CD4-positive, alpha-beta memory T cell (primary cell): ENCODE data around the gene IL17B. TPM values are rescaled to one million over a fixed set of nuclear protein-coding genes. Genes with fewer than 3 reads are reported as not detected.

Experiments
- CTCF ChIA-PET: fragments of 350-600 bp; sonication (Branson Sonifier 250); formaldehyde crosslinking; loops from one replicate; lab custom pipeline; 2021; ENCODE audit warnings: inconsistent platforms; ENCODE audit not compliant: partially characterized antibody; lab: Charles Lee
- POLR2A ChIA-PET: fragments of 350-600 bp; sonication (Branson Sonifier 250); formaldehyde crosslinking; loops from one replicate; lab custom pipeline; 2021; ENCODE audit not compliant: partially characterized antibody; lab: Charles Lee
- DNase-seq, 5 donors: peaks; one replicate each; pipeline versions ENCODE4 v3.0.0 to v3.0.0-alpha.2; 2020 to 2022; ENCODE audit warnings: mixed read lengths in 1 of 5
- H3K27ac ChIP-seq: one replicate; pipeline ENCODE4 v1.7.0; 2013; ENCODE audit warnings: low read depth, low read length
- H3K27me3 ChIP-seq: 2 replicates; pipeline ENCODE4 v1.7.0; 2013; ENCODE audit warnings: mild to moderate bottlenecking, low read length, moderate library complexity; ENCODE audit not compliant: insufficient read depth
- H3K36me3 ChIP-seq: 2 replicates; pipeline ENCODE4 v1.7.0; 2013; ENCODE audit warnings: mild to moderate bottlenecking, low read length, moderate library complexity; ENCODE audit not compliant: insufficient read depth
- H3K4me1 ChIP-seq: 2 replicates; pipeline ENCODE4 v1.7.0; 2013; ENCODE audit warnings: mild to moderate bottlenecking, low read length, moderate library complexity; ENCODE audit not compliant: insufficient read depth
- H3K4me3 ChIP-seq, 2 donors: one replicate each; pipeline ENCODE4 v1.7.0; 2013; ENCODE audit warnings: low read length in 2 of 2, mild to moderate bottlenecking in 1 of 2
- H3K9me3 ChIP-seq, 2 donors: one replicate each; pipeline ENCODE4 v1.7.0; 2013; ENCODE audit warnings: low read length in 2 of 2, control low read depth in 1 of 2; ENCODE audit not compliant: control insufficient read depth in 1 of 2
- H3K27ac Mint-ChIP-seq, 7 donors: one replicate each; pipeline ENCODE4 v1.8.0; 2020 to 2021; ENCODE audit warnings: mixed read lengths in 7 of 7, mild to moderate bottlenecking in 6 of 7, inconsistent platforms in 3 of 7, moderate library complexity in 3 of 7
- H3K27me3 Mint-ChIP-seq, 2 donors: one replicate each; pipeline ENCODE4 v1.8.0; 2020 to 2021; ENCODE audit warnings: mixed read lengths in 2 of 2
- H3K36me3 Mint-ChIP-seq, 2 donors: one replicate each; pipeline ENCODE4 v1.8.0; 2020 to 2021; ENCODE audit warnings: mixed read lengths in 2 of 2, inconsistent platforms in 1 of 2, mild to moderate bottlenecking in 1 of 2
- H3K4me1 Mint-ChIP-seq, 4 donors: one replicate each; pipeline ENCODE4 v1.8.0; 2020 to 2021; ENCODE audit warnings: mixed read lengths in 4 of 4, mild to moderate bottlenecking in 1 of 4
- H3K4me3 Mint-ChIP-seq, 8 donors: one replicate each; pipeline ENCODE4 v1.8.0; 2020 to 2021; ENCODE audit warnings: mixed read lengths in 8 of 8, mild to moderate bottlenecking in 7 of 8, moderate library complexity in 6 of 8, inconsistent platforms in 3 of 8
- H3K9me3 Mint-ChIP-seq, 8 donors: one replicate each; pipeline ENCODE4 v1.8.0; 2020 to 2021; ENCODE audit warnings: mixed read lengths in 8 of 8, mild to moderate bottlenecking in 5 of 8, inconsistent platforms in 3 of 8, moderate library complexity in 1 of 8
- intact Hi-C: fragments of 100-400 bp; cut with micrococcal nuclease; formaldehyde crosslinking; loops from one replicate; pipeline ENCODE4 v1.15.1; 2023
- polyA plus RNA-seq, 2 donors: library from polyadenylated mRNA; unstranded; fragments of 300-500 nt; fragmentation: Illumina TruSeq; gene quantifications; one replicate each; pipeline ENCODE4 v1.2.3, GENCODE V29; 2021
- total RNA-seq, 2 experiments: library from RNA; stranded (reverse); gene quantifications; one replicate each; pipeline ENCODE4 v1.2.3, GENCODE V29; 2021

The IL17B gene
- total and polyA plus RNA-seq, 4 experiments from 2014 or later = not detected

- Histone ChIP-seq H3K4me3 (no peak overlapping the region), H3K36me3 (no peaks in the 10 kb centered on the region), H3K27me3 (no peaks in the 10 kb centered on the region), H3K27ac (no peak overlapping the region), H3K9me3 (no peaks in the 10 kb centered on the region), H3K4me1 (no peaks in the 10 kb centered on the region)
- intact Hi-C loops = no loop called here
- H3K27ac Mint-ChIP-seq = no peak overlapping the region
- H3K36me3 Mint-ChIP-seq = no peaks in the 10 kb centered on the region
- DNase-seq = no peak
- POLR2A ChIA-PET = no interaction called here
- H3K9me3 Mint-ChIP-seq = peaks cover 0 to 6% (median 0%) of the 10 kb centered on the region in 8 donors
- no peaks in the 10 kb centered on the region for H3K27me3 Mint-ChIP-seq
- H3K4me1 Mint-ChIP-seq = no peaks in the 10 kb centered on the region
- no peak overlapping the region for H3K4me3 Mint-ChIP-seq
- CTCF ChIA-PET = interaction anchor here (1.0 to 24.9 kb wide), 5 partner anchors 7 to 110 kb away, joined by 3 to 564 read pairs (median 3); no protein-coding TSS in a partner anchor
Observed at GRCh38 chr5:149324641-149325040, 54.5 kb downstream of the IL17B start.

Other genes starting within 250 kb of the IL17B start
- not detected for gene ABLIM3, start 237.8 kb downstream of the IL17B start, total RNA-seq
- gene ABLIM3, start 237.8 kb downstream of the IL17B start, polyA plus RNA-seq = not detected
- not detected for gene AFAP1L1, start 107.4 kb downstream of the IL17B start, total RNA-seq
- gene AFAP1L1, start 107.4 kb downstream of the IL17B start, polyA plus RNA-seq = not detected
- 10 to 100 TPM; 39.4 to 41.9 TPM for gene GRPEL2, start 33.8 kb downstream of the IL17B start, total RNA-seq
- gene GRPEL2, start 33.8 kb downstream of the IL17B start, polyA plus RNA-seq = 1 to 10 TPM; 6.9 to 7.1 TPM
- 10 to 100 TPM; 40.4 to 43.9 TPM for gene PCYOX1L, start 21.2 kb downstream of the IL17B start, total RNA-seq
- 10 to 100 TPM in 1 of 2 donors, 1 to 10 TPM in 1; 9.9 to 15.6 TPM for gene PCYOX1L, start 21.2 kb downstream of the IL17B start, polyA plus RNA-seq
- gene CSNK1A1, start 172.1 kb upstream of the IL17B start, total RNA-seq = 100 to 1,000 TPM; 175 to 189 TPM
- 100 to 1,000 TPM; 135 to 162 TPM for gene CSNK1A1, start 172.1 kb upstream of the IL17B start, polyA plus RNA-seq
- 1 to 10 TPM in 1 of 2 experiments, under 1 TPM in 1; 0.96 to 1.3 TPM for gene ARHGEF37, start 202.2 kb upstream of the IL17B start, total RNA-seq
- not detected for gene ARHGEF37, start 202.2 kb upstream of the IL17B start, polyA plus RNA-seq